GM06990 (cell line): ENCODE measurements around the gene GDPD4.

Source experiments
- DNase-seq: peaks from one replicate; pipeline ENCODE4 v3.0.0-alpha.2; 2011; ENCODE audit not compliant: insufficient read length; ENCODE audit errors: extremely low read depth
- H3K27me3 ChIP-seq: replicated peaks from 2 replicates; pipeline ENCODE4 v1.6.0; 2011; ENCODE audit warnings: low read length; ENCODE audit not compliant: control insufficient read depth, insufficient read depth
- H3K36me3 ChIP-seq: 2 replicates; pipeline ENCODE4 v1.5.1; 2011; ENCODE audit warnings: low read length; ENCODE audit not compliant: control insufficient read depth, insufficient read depth
- H3K4me3 ChIP-seq: replicated peaks from 2 replicates; pipeline ENCODE4 v1.5.1; 2011; ENCODE audit warnings: low read depth, mild to moderate bottlenecking, control low read depth, low read length
- CTCF ChIP-seq: IDR thresholded peaks from 2 replicates; pipeline ENCODE4 v1.5.1; 2011; ENCODE audit warnings: low read length, control low read depth, mild to moderate bottlenecking, inconsistent platforms; ENCODE audit not compliant: insufficient read depth, poor library complexity, severe bottlenecking

Gene GDPD4

GRCh38 chr11:77207019-77207485 is 94.4 kb downstream of the GDPD4 start:
- no peak for TF ChIP-seq CTCF
- Histone ChIP-seq H3K4me3 (no peak overlapping the region), H3K27me3 (no peaks in the 10 kb centered on the region; the same call in 1 of the 2 replicates), H3K36me3 (no peaks in the 10 kb centered on the region)
- no peak for DNase-seq

GRCh38 chr11:77206264-77207018 is 95.0 kb downstream of the GDPD4 start:
- TF ChIP-seq CTCF, result no peak
- no peaks in the 10 kb centered on the region; the same call in 1 of the 2 replicates for H3K27me3 ChIP-seq
- no peak overlapping the region for H3K4me3 ChIP-seq
- H3K36me3 ChIP-seq, result no peaks in the 10 kb centered on the region
- no peak for DNase-seq

GRCh38 chr11:77205467-77206263 is 95.8 kb downstream of the GDPD4 start:
- Histone ChIP-seq H3K27me3 (no peaks in the 10 kb centered on the region; the same call in 1 of the 2 replicates), H3K4me3 (no peak overlapping the region), H3K36me3 (no peaks in the 10 kb centered on the region)
- no peak for DNase-seq
- no peak for TF ChIP-seq CTCF

- Histone ChIP-seq H3K36me3 (no peaks in the 10 kb centered on the region), H3K4me3 (no peak overlapping the region), H3K27me3 (no peaks in the 10 kb centered on the region; the same call in 1 of the 2 replicates)
- no peak for DNase-seq
- TF ChIP-seq CTCF, result no peak
Measured at GRCh38 chr11:77204754-77205466, 96.6 kb downstream of the GDPD4 start.

GRCh38 chr11:77203901-77204753 is 97.4 kb downstream of the GDPD4 start:
- Histone ChIP-seq H3K4me3 (no peak overlapping the region), H3K27me3 (no peaks in the 10 kb centered on the region; the same call in 1 of the 2 replicates), H3K36me3 (no peaks in the 10 kb centered on the region)
- TF ChIP-seq CTCF, result no peak
- DNase-seq, result no peak
